Stimulated activated CD8-positive, alpha-beta memory T cell treated with anti-CD3 and anti-CD28 coated beads, Interleukin-12 subunit alpha, Interleukin-12 subunit beta, amount 100 ng/mL, for 24 hours (primary cell): ENCODE measurements around the gene SND1.

Experiments used
- DNase-seq: peaks from one replicate; pipeline ENCODE4 v3.0.0-alpha.2; 2020; ENCODE audit errors: extremely low read depth

Gene SND1

DNA sequence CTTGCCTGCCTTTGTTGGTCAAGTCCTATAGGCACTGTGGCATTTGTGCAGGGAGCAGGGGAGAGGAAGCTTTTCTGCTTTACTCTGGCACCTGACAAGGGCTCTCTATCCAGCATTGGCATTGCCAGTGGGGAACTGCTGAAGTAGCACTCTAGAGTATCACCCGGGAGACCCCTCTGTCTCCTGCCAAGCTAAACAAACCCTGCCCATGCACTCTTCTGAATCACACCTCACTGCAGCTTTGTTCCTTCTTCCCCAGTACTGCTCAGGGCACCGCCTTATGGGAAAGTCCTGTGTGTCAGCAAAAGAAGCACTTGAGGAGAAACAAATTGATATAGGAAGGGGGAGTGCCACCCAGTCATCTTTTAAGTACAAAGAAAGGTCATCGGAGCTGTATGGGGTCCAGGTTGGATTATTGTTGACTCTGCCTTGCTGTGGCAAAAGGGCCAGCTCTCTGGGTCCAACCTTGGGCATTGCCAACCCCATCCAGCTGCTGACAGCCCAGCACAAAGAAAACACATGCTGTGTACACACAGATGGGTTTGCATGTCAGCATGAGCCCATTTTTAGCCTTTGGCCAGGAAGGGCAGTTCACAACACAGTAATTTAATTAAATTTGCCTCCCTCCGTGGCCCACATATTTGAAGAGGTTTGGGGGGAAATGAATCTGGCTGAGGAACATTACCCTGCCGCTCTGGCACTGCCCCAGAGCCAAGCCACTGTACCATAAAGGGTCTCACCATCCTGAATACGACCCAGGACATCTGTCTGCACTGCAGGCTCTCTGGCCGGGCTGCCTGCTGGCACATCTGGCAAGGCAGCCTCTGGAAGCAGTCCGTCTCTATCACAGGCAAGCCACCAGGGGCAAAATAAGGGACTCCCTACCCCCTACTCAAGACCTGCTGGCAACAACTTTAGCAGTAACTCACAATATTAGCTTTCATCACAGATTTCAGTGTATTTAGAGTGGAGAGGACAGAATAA, 366.2 kb downstream of the SND1 start:
- no peak for DNase-seq

DNA sequence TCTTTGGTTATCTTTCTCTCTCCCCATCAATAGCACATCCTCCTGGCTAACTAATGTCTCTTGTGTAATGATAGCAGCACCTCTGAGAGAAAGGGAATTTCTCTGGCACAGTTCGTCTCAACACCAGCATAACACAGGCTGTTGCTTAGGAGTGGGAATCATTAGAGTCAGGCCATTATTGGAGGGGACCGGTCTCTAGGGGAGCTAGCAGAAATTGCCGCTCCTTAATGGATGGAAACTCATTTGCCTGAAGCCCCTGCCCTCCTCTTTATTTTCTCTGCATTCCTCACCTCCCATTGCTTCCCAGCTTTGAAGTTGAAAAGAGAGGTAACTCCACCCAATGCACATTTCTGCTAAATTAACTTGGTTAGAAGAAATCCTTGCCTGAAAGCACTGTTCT, 367.3 kb downstream of the SND1 start:
- DNase-seq = no peak

DNA sequence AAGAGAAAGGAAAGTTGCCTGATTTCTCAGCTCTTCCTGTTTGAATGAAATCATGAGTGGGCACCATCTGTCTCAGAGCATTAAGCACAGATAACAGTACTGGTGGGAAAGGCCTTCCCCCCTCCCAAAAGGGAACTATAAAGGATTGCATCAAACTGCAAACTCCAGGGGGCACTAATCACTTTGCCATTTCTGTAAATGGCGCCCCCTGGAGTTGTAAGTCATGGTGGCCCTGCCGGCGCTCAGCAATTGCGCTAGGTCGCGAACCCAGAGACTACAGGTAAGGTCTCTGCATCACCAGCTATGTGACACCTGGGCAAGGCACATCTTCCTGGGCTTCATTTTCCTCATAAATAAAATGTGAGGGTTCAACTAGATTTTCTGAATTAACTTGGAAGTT, 368.2 kb downstream of the SND1 start:
- no peak for DNase-seq

DNA sequence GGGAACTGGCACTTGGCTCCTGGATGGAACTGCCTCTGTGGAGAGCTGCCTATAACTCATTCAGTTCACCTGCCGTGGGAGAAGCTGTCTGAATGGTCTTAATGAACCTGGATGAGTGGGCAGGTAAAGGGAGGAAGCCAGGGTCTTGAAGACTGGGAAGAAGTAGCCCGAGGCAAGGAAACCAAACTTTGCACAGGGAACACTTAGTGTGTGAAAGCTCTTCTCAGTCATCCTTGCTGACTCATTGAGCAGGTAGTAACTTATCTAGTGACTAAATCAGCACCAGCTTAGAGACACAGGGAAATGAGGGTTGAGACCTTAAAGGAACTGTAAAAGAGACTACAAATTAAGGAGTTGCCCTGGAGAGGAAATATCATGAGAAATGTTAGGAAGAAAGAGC, 369.4 kb downstream of the SND1 start:
- DNase-seq = no peak

DNA sequence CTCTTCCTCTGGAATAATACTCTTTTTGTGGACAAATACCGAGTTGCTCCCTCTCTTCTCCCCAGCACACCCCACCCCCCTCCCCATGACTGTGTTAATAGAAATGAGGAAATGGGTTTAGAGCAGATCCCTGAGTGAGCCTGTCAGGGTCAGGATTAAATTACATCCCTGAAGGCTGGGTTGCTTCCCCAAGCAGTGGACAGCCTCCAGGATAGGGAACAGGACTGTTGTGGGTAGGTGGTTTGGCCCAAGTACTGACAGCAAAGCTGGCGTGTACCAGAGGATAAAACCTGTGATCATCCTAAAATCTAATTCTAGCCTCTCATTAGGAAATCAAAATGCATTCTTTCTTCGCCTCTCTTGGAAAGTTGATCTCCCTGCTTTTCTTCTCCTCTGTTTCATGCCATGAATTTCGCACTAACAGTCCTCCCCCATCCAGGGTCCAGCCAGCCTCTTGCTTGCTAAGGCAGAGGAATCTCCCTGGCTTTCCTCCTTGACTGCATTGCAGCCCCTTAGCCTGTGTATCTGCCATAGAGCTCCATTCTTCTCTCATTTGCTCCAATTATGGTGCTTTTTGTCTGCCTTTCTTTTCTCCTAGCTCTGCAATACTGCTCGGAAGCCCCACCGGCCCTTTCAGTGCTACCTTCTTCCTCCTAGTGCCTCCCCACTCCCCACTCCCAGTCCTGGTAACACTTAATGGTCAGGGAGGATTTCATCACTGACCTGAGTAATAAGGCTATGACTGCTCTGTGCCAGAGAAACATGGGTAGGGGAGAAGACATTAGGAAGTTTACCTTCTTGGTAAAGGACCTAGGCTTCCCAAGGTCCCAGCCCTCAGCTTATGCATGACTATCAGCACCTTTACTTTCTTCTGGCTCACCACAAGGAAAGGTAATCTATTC, 370.9 kb downstream of the SND1 start:
- DNase-seq = no peak

DNA sequence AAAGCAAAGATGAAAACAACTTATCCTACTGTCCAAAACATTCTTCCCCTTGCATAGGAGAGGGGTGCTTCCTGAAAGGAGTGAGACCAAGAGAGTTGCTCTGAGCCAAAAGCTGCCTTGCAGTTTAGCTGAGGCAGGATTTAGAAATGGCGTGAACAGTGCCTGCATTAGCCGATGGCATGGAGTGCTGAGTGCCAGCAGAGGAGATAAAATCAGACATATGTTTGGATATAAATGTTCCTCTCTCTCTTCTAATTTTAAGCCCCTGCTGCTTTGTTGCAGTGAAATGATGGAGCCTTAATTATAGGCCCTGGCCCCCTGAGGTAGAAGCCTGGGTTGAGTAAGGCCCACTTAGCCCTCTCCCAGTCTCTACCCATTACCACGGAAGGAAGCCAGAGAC, 372.2 kb downstream of the SND1 start:
- no peak for DNase-seq

DNA sequence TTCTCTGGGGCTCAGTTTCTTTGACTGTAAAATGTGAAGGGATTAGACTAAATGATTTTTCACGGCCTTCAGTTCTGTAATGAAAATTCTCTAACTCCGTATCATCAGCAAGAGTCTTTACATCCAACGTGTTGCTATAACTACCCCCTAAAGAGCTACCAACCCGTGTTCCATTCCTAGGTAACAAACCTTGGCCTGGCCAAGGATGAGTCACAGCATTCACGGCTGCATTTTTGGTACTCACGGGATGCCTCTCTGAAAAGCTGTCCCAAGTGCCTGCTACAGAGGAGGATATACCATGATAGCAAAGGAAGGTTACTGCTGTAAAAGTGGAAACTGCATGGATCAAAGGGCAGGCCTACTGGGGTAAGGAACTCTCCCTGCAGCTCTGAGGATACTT, 373.4 kb downstream of the SND1 start:
- no peak for DNase-seq

DNA sequence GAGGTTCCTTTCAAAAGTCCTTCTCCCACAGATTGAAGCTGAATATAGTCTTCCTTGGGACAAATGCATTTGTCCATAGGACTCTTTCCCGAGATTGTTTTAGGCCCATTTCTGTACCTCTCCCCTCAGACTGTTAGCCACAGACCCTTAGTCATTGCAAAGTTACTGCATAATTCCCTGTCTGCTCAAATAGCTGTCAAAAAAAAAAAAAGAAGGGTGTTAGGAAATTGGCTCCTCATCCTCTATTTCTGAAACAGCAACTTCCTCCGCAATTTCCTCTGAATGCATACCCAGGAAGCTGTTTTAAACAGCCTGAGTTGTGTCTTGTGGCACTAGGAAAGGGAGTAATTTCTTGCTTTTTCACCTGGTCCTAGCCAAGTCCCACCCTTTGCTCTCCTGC, 373.8 kb downstream of the SND1 start:
- no peak for DNase-seq

DNA sequence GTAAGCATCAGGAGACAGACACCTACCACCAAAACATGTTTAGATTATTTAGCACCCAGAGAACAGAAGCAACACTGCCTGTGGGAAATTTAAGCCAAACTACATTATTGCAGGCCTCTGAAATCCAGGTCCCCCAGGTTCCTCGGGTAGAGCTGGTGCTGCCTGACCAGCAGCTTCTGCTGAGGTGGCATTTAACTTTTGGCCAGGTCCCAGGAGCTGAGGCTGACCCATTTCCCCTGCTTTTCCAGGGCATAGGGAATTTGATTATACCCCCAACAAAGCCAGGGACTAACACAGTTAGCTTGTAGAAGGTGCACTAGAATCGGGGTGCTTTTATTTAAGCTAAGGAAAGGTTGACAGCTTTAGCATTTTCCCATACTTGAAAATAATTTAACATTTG, 374.6 kb downstream of the SND1 start:
- DNase-seq = no peak

DNA sequence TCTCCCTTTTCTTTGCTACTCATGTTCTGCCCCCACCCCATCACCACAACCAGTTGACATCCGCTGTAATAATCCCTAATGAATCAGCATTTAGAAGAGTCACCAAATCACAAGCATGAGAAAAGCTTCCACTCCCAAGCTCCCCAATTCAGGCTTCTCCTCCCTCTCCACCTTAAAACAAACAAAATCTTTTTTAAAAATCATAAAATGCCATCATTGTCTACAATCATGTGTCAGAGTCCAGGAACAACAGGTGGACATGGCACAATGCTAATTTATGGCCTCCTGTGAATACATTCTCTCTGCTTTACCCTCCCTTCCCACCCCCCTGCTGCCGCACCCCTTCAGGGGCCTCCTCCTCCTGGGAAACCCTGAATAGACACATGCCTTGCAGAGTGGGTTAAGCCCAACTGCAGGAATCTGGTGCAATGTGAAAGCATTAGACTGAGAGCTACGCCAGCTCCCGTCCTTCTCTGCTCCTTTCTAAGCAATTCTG, 375.5 kb downstream of the SND1 start:
- DNase-seq = no peak

DNA sequence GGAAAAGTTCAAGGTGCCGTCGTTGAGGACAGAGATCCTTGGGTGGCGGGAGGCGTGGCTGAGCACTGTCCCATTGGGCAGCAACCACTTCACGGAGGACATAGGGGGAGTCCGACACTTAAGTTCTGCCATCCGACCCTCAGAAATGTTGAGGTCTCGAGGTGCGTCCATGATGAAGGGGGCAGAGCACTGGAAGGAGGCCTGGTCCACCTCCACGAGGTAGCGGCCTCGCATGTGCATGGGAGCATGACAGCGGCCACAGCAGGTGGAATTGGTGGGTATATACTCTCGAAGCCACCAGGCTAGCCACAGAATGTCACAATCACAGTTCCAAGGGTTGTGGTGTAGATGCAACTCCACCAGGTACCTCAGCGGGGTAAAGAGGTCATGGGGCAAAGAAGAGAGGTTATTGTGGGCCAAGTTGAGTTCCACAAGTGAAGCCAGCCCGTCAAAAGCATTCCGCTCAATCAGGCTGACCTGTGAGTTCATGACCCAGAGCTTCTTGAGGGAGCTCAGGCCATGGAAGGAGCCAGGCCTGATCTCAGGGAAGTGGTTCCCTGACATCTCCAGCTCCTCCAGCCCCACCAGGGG, 377.5 kb downstream of the SND1 start:
- no peak for DNase-seq

DNA sequence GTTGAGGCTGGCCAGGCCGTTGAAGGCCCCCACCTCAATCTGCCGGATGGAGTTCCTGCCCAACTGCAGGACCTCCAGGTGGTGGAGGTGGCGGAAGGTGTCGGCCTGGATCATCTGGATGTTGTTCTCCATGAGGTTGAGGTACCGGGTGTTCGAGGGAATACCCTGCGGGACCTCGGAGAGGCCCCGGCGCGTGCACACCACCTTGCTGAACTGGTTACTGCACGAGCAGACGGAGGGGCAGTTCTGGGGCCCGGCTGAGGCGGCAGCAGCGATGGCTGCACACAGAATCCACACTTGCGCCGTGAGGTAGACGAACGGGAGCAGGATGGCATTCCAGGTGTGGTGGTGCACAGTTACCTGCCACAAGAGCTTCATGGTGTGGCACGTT, 378.3 kb downstream of the SND1 start:
- DNase-seq = no peak

DNA sequence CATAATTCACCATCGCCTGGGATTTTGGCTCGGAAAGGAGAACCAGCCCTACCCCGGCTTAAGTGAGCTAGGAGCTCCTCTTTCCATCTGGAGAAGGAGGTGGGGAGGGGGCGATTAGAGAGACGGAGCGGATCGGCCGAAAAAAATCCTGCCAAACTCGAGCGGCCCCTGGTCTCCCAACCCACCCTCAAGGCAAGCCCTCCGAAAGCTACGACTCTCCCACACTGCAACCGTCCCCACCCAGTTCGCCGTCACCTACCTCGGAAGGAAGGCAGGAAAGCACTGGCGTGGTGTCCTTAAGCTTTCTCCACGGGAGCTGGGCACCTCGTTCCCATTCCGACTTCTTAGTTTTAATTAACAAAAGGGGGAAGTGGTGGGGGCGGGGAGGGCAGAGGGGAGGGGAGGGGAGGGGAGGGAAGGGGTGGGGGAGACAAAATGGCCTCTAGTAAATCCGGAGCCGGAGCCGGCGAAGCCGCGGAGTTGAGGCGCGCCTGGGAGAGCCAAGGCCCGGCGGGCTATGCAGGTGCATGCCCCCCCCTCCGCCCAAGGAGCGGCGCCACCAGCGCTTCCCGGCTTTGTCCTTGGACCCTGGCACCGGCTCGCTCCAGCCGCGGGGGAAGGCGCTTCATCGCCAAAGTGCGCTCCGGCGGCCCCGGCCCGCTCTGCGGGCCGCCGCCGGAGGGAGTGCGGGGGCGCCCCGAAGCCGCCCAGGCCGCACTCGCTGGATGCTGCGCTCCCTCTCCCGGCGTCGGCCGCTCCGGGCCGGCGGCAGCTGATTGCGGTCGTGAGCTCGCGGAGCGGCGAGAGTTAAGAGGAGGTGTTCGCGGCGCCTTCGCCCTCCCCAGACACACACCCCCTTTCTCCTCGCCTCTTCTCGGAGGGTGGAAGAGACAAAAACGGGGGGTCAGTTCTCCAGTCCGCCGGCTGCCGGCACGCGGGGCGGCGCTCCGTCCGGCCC, 378.9 kb downstream of the SND1 start, which contains the start of gene LRRC4:
TSS of gene LRRC4 (minus strand) at position 784 of the 958 bp plus-strand sequence. CDS start 797 bp downstream, outside the sequence.
- DNase-seq = no peak

DNA sequence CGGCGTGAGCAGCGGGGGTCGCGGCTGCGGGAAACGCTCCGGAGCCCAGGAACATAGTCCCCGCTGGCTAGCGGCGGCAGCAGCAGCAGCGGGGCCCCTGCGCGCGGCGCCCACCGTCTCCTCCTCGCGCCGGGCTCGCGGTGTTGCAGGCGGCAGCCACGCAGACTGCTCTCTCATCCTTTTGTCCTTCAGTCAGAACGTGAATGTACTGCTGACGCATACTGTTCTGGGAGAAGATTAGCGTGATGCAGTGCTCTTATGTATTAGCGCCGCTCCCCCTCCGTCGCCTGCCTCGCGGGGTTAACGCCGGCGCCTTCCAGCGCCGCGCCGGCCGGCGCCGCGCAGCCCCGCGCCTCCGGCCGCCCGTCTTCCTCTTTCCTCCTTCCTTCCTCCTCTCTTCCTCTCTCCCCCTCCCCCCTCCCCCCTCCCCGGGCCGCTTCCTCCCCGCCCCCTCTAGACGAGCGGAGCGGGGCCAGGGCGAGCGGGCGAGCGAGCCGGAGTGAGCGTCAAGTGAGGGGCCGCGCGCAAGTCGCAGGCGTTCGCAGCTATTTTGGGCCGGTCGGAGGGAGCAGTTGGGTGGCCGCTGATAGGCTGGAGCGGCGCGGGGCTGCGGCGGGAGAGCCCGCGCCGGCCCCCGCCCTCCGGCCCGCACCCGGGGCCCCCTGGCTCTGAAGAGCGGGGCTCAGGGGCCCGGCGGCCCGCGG, 380.1 kb downstream of the SND1 start:
- DNase-seq = peak; percentile 21

DNA sequence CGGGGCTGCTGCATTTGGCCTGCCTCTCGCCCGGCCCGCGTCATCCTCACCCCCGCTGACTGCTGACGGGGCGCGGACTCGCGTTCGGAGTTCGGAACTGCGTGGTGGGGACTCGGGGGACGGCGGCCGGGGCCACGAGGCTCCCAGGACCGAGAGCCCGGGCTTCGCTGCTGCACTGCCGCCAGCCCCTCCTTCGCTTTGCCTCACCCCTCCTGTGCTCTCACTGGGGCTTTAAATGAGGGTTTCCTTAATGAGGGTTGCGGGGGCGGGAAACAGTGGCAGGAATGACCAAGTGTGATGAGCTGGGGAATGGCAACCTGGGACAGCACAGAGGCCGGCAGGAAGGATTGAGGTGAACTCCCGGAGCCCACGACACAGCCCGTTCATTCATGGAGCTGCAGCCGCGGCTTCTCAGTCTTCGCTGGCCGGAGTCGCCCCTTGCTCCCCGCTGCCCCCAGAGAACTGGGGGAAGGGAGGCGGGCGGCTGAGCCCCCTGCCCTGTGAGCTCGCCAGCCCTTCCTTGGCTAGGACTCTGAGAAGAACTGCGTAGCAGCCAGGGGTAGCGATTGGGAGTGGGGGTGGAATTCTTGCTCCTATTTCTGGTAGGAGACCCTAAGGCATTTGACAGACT, 380.7 kb downstream of the SND1 start:
- no peak for DNase-seq

DNA sequence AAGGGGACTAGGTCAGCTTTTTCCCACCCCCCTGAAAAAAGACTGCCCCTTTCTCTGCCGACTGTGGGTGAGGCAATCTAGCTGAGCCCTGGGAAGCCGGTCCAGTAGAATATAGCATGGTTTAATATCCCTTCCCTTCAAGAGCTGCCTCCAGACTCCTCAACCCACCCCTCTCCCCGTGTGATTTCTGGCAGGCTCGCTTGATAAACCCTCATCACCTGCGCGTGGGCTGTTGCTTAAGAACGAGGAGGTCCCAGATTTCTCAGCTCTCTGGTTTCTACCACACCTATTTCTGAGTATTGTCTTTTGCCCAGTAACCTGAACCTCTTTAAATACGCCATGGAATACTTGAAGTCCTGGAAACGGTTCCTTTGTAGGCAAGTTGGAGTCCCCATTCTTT, 381.3 kb downstream of the SND1 start:
- no peak for DNase-seq

DNA sequence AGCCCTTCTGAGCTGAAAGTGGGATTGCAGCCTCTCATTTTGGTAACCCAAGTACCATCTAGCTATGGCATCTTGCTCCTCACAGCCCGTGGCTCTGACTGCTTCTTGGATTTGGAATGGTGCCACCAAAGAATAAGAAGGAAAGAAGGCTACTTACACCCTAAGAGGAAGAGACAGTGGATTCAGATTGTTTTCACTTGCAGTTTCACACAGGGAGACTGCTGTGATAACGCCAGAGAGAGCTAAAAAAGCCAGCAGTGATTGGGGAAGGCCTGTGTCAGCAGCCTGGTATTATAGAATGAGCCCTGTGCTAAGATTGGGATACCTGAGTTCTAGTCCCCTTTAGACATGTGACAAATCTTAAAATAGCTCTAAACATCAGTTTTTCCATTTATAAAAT, 382.8 kb downstream of the SND1 start:
- no peak for DNase-seq

DNA sequence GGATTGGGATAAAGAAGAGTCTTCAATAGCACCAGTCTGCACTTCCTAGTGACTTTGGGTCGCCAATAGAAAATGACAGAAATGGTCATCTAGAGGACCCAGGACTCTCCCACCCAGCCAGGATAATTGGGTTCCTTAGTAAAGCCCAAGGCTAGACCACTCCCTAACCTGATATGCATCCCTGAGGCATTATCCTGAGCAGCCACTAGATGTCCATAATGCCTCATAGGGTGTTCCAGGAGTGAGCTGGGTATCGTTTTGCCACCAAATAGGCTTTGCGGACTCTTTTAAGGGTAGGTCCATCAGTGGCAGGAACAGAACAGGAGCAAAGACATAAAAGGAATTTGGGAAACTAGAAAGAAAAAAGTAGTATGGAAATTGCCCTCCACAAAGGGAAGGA, 383.7 kb downstream of the SND1 start:
- no peak for DNase-seq

DNA sequence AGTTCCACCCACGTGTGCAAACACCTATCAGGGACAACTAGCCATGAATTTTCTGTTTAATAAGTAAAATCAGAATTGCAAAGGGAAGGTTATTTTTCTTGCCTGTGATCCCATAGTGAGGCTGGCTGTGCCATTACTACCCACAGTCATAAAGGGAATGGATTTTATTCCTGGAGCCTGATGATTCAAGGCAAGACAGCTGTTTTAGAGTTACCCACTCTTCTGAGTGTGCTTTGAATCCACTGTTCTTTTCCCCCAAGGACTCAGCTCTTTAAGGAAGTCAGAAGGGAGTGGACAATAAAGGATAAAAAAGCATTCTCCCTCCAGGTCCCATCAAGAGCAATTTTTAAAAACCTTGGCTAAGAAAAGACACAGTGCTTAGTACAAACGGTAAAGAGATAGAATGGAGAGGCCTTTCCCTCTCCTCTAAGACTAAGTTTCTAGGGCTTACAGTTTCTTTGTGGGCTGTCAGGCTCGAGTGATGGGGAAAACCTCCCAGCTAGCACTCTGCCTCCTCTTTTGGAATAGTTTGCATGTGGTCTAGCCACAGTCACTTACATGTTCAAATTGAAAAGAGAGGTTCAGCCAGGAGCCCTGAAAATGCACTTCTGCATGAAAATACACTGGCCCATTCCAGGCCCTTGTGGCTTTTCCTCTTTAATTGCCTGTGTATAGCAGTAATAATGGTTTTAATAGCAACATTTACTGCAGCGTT, 384.4 kb downstream of the SND1 start:
- no peak for DNase-seq
